Stomach (tissue), 4 donors: ENCODE data around the gene NME4.

ENCODE experiments used
- EP300 ChIP-seq: sonication (generic); formaldehyde crosslinking; IDR thresholded peaks from one replicate; pipeline ENCODE4 v1.6.1; 2017; ENCODE audit warnings: antibody characterized with exemption
- POLR2A ChIP-seq, 4 donors: fragments of 450-650 bp; IDR thresholded peaks; one replicate each; pipeline ENCODE4 v1.6.1; 2016; ENCODE audit warnings: antibody characterized with exemption in 4 of 4, control low read depth in 2 of 4, mild to moderate bottlenecking in 1 of 4, moderate library complexity in 1 of 4
- POLR2AphosphoS5 ChIP-seq, 3 donors: sonication (generic); formaldehyde crosslinking; IDR thresholded peaks; one replicate each; pipeline ENCODE4 v1.6.1; 2016; ENCODE audit warnings: antibody characterized with exemption in 3 of 3
- TF ChIP-seq, protein P1 (sequence below), 7 experiments: fragments of 450-650 bp in 4 of 7; fragments of 200-600 bp in 3 of 7; sonication (generic) in 3 of 7; IDR thresholded peaks; one replicate each; pipeline ENCODE4 v1.5.1; 2016 to 2019; ENCODE audit warnings: antibody characterized with exemption in 7 of 7, control low read depth in 2 of 7, mild to moderate bottlenecking in 1 of 7

DNA sequence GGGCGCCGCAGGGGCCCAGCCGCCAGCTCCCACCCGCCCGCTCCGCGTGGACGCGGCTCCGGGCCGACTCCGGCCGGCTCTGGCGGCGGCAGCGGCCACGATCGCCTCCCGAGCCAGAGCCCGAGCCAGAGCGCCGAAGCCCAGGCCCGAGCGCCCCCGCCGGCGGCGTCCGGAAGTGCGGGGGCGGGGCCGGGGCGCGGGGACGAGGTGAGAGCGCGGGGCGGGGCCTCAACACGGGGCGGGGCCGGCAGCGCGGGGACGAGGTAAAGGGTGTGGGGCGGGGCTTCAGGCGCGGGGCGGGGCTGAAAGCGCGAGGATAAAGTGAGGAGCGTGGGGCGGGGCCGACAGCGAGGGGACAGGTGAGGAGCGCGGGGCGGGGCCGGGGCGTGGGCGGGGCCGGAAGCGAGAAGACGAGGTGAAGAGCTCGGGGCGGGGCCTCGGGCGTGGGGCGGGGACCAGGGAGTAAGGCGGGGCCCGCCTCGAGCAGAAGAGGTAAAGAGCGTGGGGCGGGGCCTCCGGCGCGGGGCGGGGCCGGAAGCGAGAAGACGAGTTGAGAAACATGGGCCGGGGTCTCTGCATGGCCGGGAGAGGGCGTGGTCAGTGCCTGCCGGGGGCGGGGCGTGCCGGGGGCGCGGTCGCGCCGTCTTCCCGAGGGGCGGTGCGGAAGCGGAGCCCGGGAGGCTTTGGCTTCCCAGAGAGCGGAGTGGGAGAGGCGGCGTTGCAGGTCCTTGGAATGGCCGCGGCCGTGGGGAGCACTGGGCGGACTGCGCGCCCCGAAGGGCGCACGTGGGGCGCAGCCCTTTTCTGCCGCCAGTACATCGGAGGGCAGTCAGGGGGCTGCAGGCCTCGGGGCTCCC is 44.2 kb upstream of the NME4 start, which contains the start of gene AXIN1:
- TF ChIP-seq, protein P1, sequence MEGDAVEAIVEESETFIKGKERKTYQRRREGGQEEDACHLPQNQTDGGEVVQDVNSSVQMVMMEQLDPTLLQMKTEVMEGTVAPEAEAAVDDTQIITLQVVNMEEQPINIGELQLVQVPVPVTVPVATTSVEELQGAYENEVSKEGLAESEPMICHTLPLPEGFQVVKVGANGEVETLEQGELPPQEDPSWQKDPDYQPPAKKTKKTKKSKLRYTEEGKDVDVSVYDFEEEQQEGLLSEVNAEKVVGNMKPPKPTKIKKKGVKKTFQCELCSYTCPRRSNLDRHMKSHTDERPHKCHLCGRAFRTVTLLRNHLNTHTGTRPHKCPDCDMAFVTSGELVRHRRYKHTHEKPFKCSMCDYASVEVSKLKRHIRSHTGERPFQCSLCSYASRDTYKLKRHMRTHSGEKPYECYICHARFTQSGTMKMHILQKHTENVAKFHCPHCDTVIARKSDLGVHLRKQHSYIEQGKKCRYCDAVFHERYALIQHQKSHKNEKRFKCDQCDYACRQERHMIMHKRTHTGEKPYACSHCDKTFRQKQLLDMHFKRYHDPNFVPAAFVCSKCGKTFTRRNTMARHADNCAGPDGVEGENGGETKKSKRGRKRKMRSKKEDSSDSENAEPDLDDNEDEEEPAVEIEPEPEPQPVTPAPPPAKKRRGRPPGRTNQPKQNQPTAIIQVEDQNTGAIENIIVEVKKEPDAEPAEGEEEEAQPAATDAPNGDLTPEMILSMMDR (IDR thresholded peaks at IDR 0.05), result peak in 3 of 7 experiments; percentile 40 to 93 (median 83)
- TF ChIP-seq POLR2AphosphoS5 (IDR thresholded peaks at IDR 0.05) (peak in 2 of 3 donors; percentile 79 to 80), POLR2A (IDR thresholded peaks at IDR 0.05) (no peak), EP300 (no peak)
